OCI-LY7 (cell line): ENCODE data around the gene GLDN. TPM values are rescaled to one million over a fixed set of nuclear protein-coding genes. Genes with fewer than 3 reads are reported as not detected.

Experiments used
- BruUV-seq: library from RNA; stranded (reverse); fragments of 400-500 nt; replicated peaks from 2 replicates; lab custom pipeline; 2021; lab: Mats Ljungman, UMichigan
- CTCF ChIA-PET: fragments of 300-600 bp; sonication (Branson Sonifier 250); formaldehyde crosslinking; loops from one replicate; lab custom pipeline; 2022; ENCODE audit warnings: antibody characterized with exemption; ENCODE audit not compliant: unreplicated experiment; lab: Charles Lee
- POLR2A ChIA-PET: fragments of 300-600 bp; sonication (Branson Sonifier 250); formaldehyde crosslinking; loops from one replicate; lab custom pipeline; 2022; ENCODE audit warnings: antibody characterized with exemption; lab: Charles Lee
- DNase-seq: peaks from one replicate; pipeline ENCODE4 v3.0.0-alpha.2; 2015; ENCODE audit warnings: low spot score
- H2AFZ ChIP-seq: fragments of 200-600 bp; sonication (generic), shearing (Covaris generic); 2 replicates; pipeline ENCODE4 v1.6.1; 2014; ENCODE audit warnings: mild to moderate bottlenecking, antibody characterized with exemption, low read length, moderate library complexity
- H3K27ac ChIP-seq: fragments of 200-600 bp; sonication (generic); 2 replicates; pipeline ENCODE4 v1.5.1; 2014; ENCODE audit warnings: mixed run types, low read depth, mild to moderate bottlenecking, moderate library complexity, low read length, inconsistent platforms; ENCODE audit not compliant: poor library complexity, severe bottlenecking
- H3K36me3 ChIP-seq: fragments of 200-600 bp; sonication (generic); 2 replicates; pipeline ENCODE4 v1.6.1; 2014; ENCODE audit warnings: mild to moderate bottlenecking, antibody characterized with exemption, low read length, moderate library complexity, mixed read lengths; ENCODE audit not compliant: insufficient read depth
- H3K4me1 ChIP-seq: fragments of 200-600 bp; sonication (generic); 2 replicates; pipeline ENCODE4 v1.5.1; 2014; ENCODE audit warnings: mild to moderate bottlenecking, low read length; ENCODE audit not compliant: insufficient read depth, poor library complexity, severe bottlenecking
- H3K4me2 ChIP-seq: fragments of 200-600 bp; sonication (generic); 2 replicates; pipeline ENCODE4 v1.6.1; 2014; ENCODE audit warnings: mild to moderate bottlenecking, low read length
- H3K4me3 ChIP-seq: fragments of 200-600 bp; sonication (generic); 2 replicates; pipeline ENCODE4 v1.5.1; 2014; ENCODE audit warnings: mild to moderate bottlenecking, low read depth, low read length; ENCODE audit not compliant: poor library complexity, severe bottlenecking
- H3K79me2 ChIP-seq: fragments of 200-600 bp; sonication (generic); 2 replicates; pipeline ENCODE4 v1.6.1; 2016; ENCODE audit warnings: low read depth, mild to moderate bottlenecking, low read length, moderate library complexity, mixed read lengths; ENCODE audit not compliant: insufficient read depth
- H3K9me2 ChIP-seq: fragments of 200-600 bp; sonication (generic); 2 replicates; pipeline ENCODE4 v1.6.1; 2016; ENCODE audit warnings: mild to moderate bottlenecking, low read length, mixed read lengths; ENCODE audit not compliant: insufficient read depth
- H3K9me3 ChIP-seq: fragments of 200-600 bp; sonication (generic); 2 replicates; pipeline ENCODE4 v1.6.1; 2014; ENCODE audit warnings: mild to moderate bottlenecking, mixed run types, low read length, mixed read lengths
- H4K20me1 ChIP-seq: fragments of 200-600 bp; sonication (generic); 2 replicates; pipeline ENCODE4 v1.6.1; 2014; ENCODE audit warnings: mild to moderate bottlenecking, antibody characterized with exemption, low read length, moderate library complexity, mixed read lengths; ENCODE audit not compliant: insufficient read depth
- CTCF ChIP-seq: fragments of 200-600 bp; sonication (generic); conservative IDR thresholded peaks from 2 replicates; pipeline ENCODE4 v1.5.1; 2014; ENCODE audit warnings: mild to moderate bottlenecking, antibody characterized with exemption, low read length, moderate library complexity, mixed read lengths
- EZH2phosphoT487 ChIP-seq: fragments of 200-600 bp; sonication (generic); IDR thresholded peaks from 2 replicates; pipeline ENCODE4 v1.6.1; 2018; ENCODE audit warnings: low read depth, borderline replicate concordance, mild to moderate bottlenecking, mixed run types, antibody characterized with exemption, low read length, moderate library complexity, mixed read lengths
- intact Hi-C: fragments of 100-400 bp; cut with micrococcal nuclease; formaldehyde crosslinking; loops from one replicate; pipeline ENCODE4 v1.10.0; 2022; ENCODE audit not compliant: unreplicated experiment
- total RNA-seq, 2 experiments: library from RNA; depleted of rRNA in 1 of 2; stranded (reverse); fragments of >200 nt in 1 of 2; shearing (Covaris generic) in 1 of 2; gene quantifications; 2 replicates each; pipeline ENCODE4 v1.2.3, GENCODE V29; 2014 to 2022

GLDN gene
- total RNA-seq, 2 experiments from 2014 or later = not detected

- H3K36me3 ChIP-seq = no peaks in the 10 kb centered on the region
- H2AFZ ChIP-seq = no peak overlapping the region
- BruUV-seq = no TSS peak
- H3K79me2 ChIP-seq = no peaks in the 10 kb centered on the region
- DNase-seq = no peak
- H3K9me3 ChIP-seq = no peaks in the 10 kb centered on the region
- no peak overlapping the region for H3K4me2 ChIP-seq
- ChIA-PET POLR2A (no interaction called here), CTCF (no interaction called here)
- TF ChIP-seq CTCF = no peak
- no peak for TF ChIP-seq EZH2phosphoT487
- intact Hi-C loops = no loop called here
- H3K4me1 ChIP-seq = no peaks in the 10 kb centered on the region
- H4K20me1 ChIP-seq = no peaks in the 10 kb centered on the region
- H3K27ac ChIP-seq = no peak overlapping the region
- no peak overlapping the region for H3K4me3 ChIP-seq
- H3K9me2 ChIP-seq = no peaks in the 10 kb centered on the region
These were observed 83.3 kb downstream of the GLDN start for GRCh38 chr15:51424780-51425179.

- intact Hi-C loops = no loop called here
- Histone ChIP-seq H3K27ac (no peak overlapping the region), H3K9me2 (no peaks in the 10 kb centered on the region), H3K36me3 (no peaks in the 10 kb centered on the region), H2AFZ (no peak overlapping the region), H3K9me3 (no peaks in the 10 kb centered on the region), H4K20me1 (no peaks in the 10 kb centered on the region), H3K79me2 (no peaks in the 10 kb centered on the region), H3K4me1 (no peaks in the 10 kb centered on the region), H3K4me2 (no peak overlapping the region), H3K4me3 (no peak overlapping the region)
- no peak for TF ChIP-seq EZH2phosphoT487
- no peak for TF ChIP-seq CTCF
- CTCF ChIA-PET = no interaction called here
- DNase-seq = no peak
- no TSS peak for BruUV-seq
- POLR2A ChIA-PET = interaction anchor here (0.6 kb wide), 1 partner anchor 59 kb away, joined by 4 read pairs; no protein-coding TSS in a partner anchor
These were observed 84.1 kb downstream of the GLDN start for GRCh38 chr15:51425517-51426040.

- no peaks in the 10 kb centered on the region for H3K4me1 ChIP-seq
- no peak for TF ChIP-seq CTCF
- TF ChIP-seq EZH2phosphoT487 = no peak
- no peak overlapping the region for H2AFZ ChIP-seq
- H3K9me3 ChIP-seq = no peaks in the 10 kb centered on the region
- no peaks in the 10 kb centered on the region for H3K36me3 ChIP-seq
- no peak overlapping the region for H3K27ac ChIP-seq
- no peaks in the 10 kb centered on the region for H3K79me2 ChIP-seq
- intact Hi-C loops = no loop called here
- H3K9me2 ChIP-seq = no peaks in the 10 kb centered on the region
- H3K4me3 ChIP-seq = no peak overlapping the region
- BruUV-seq = no TSS peak
- no peak overlapping the region for H3K4me2 ChIP-seq
- DNase-seq = no peak
- ChIA-PET POLR2A (no interaction called here), CTCF (no interaction called here)
- no peaks in the 10 kb centered on the region for H4K20me1 ChIP-seq
These were observed 97.1 kb downstream of the GLDN start for GRCh38 chr15:51438526-51438925.
